OCI-LY3 (cell line): ENCODE data around the gene SWAP70.

Experiments
- CTCF ChIP-seq: fragments of 200-600, 300-600 bp; sonication (generic); IDR thresholded peaks from 2 replicates; pipeline ENCODE4 v1.5.1; 2014; ENCODE audit warnings: antibody characterized with exemption, low read length, low read depth
- EZH2phosphoT487 ChIP-seq: fragments of 200-600 bp; shearing (Covaris generic); IDR thresholded peaks from 2 replicates; pipeline ENCODE4 v1.6.1; 2018; ENCODE audit warnings: antibody characterized with exemption, mixed run types, low read depth

GRCh38 chr11:9662273-9662672 is 1.6 kb upstream of the SWAP70 start:
- TF ChIP-seq CTCF = no peak
- no peak for TF ChIP-seq EZH2phosphoT487
